ENCODE results near the gene PTPRD. TPM values are rescaled to one million over a fixed set of nuclear protein-coding genes. Genes with fewer than 3 reads are reported as not detected.

The PTPRD gene
- total and polyA plus RNA-seq, 2 donors from 2014 or later = 6.4 to 78.9 TPM

GRCh38 chr9:10341057-10341456 lies 271.7 kb downstream of the PTPRD start:
- no peak for FAIRE-seq
- Histone ChIP-seq H3K9ac (ENCODE audit: low read length in 3 of 3) (no peak overlapping the region), H3K27me3 (ENCODE audit: control insufficient read depth, insufficient read depth, low read length) (no peaks in the 10 kb centered on the region), H3K9me3 (ENCODE audit: control insufficient read depth in 2 of 3, insufficient read depth in 1 of 3, low read length in 3 of 3) (no peaks in the 10 kb centered on the region), H3K27ac (ENCODE audit: low read depth in 2 of 2, low read length in 2 of 2) (no peak overlapping the region), H3K4me1 (ENCODE audit: control insufficient read depth in 2 of 3, insufficient read depth in 2 of 3, low read depth in 1 of 3, low read length in 3 of 3) (no peaks in the 10 kb centered on the region), H3K36me3 (ENCODE audit: control insufficient read depth in 2 of 3, insufficient read depth in 3 of 3, low read length in 3 of 3) (no peaks in the 10 kb centered on the region), H3K4me3 (ENCODE audit: low read length in 3 of 3) (no peak overlapping the region)
- no peak for DNase-seq
- no peak for TF ChIP-seq CTCF (IDR thresholded peaks at IDR 0.05; ENCODE audit: borderline replicate concordance, extremely low read depth, insufficient read depth)
- intact Hi-C loops (cut with DNase I) = no loop called here

GRCh38 chr9:10339152-10339551 lies 273.6 kb downstream of the PTPRD start:
- Histone ChIP-seq H3K27me3 (ENCODE audit: control insufficient read depth, insufficient read depth, low read length) (no peaks in the 10 kb centered on the region), H3K4me3 (ENCODE audit: low read length in 3 of 3) (no peak overlapping the region), H3K4me1 (ENCODE audit: control insufficient read depth in 2 of 3, insufficient read depth in 2 of 3, low read depth in 1 of 3, low read length in 3 of 3) (no peaks in the 10 kb centered on the region), H3K9ac (ENCODE audit: low read length in 3 of 3) (no peak overlapping the region), H3K9me3 (ENCODE audit: control insufficient read depth in 2 of 3, insufficient read depth in 1 of 3, low read length in 3 of 3) (no peaks in the 10 kb centered on the region), H3K27ac (ENCODE audit: low read depth in 2 of 2, low read length in 2 of 2) (no peak overlapping the region), H3K36me3 (ENCODE audit: control insufficient read depth in 2 of 3, insufficient read depth in 3 of 3, low read length in 3 of 3) (no peaks in the 10 kb centered on the region)
- FAIRE-seq (no peak), DNase-seq (no peak)
- intact Hi-C loops (cut with DNase I) = no loop called here
- no peak for TF ChIP-seq CTCF (IDR thresholded peaks at IDR 0.05; ENCODE audit: borderline replicate concordance, extremely low read depth, insufficient read depth)

- FAIRE-seq (no peak), DNase-seq (no peak)
- Histone ChIP-seq H3K9ac (ENCODE audit: low read length in 3 of 3) (no peak overlapping the region), H3K27ac (ENCODE audit: low read depth in 2 of 2, low read length in 2 of 2) (no peak overlapping the region), H3K4me1 (ENCODE audit: control insufficient read depth in 2 of 3, insufficient read depth in 2 of 3, low read depth in 1 of 3, low read length in 3 of 3) (no peaks in the 10 kb centered on the region), H3K36me3 (ENCODE audit: control insufficient read depth in 2 of 3, insufficient read depth in 3 of 3, low read length in 3 of 3) (no peaks in the 10 kb centered on the region), H3K4me3 (ENCODE audit: low read length in 3 of 3) (no peak overlapping the region), H3K27me3 (ENCODE audit: control insufficient read depth, insufficient read depth, low read length) (no peaks in the 10 kb centered on the region), H3K9me3 (ENCODE audit: control insufficient read depth in 2 of 3, insufficient read depth in 1 of 3, low read length in 3 of 3) (no peaks in the 10 kb centered on the region)
- intact Hi-C loops (cut with DNase I) = no loop called here
- TF ChIP-seq CTCF (IDR thresholded peaks at IDR 0.05; ENCODE audit: borderline replicate concordance, extremely low read depth, insufficient read depth) = no peak
These were observed 281.6 kb downstream of the PTPRD start for GRCh38 chr9:10331157-10331556.

GRCh38 chr9:10282084-10282483 lies 330.7 kb downstream of the PTPRD start:
- H3K27me3 ChIP-seq (ENCODE audit: control insufficient read depth, insufficient read depth, low read length) = no peaks in the 10 kb centered on the region
- no peak overlapping the region for H3K4me3 ChIP-seq (ENCODE audit: low read length in 3 of 3)
- H3K9ac ChIP-seq (ENCODE audit: low read length in 3 of 3) = no peak overlapping the region
- H3K9me3 ChIP-seq (ENCODE audit: control insufficient read depth in 2 of 3, insufficient read depth in 1 of 3, low read length in 3 of 3) = no peaks in the 10 kb centered on the region
- no peak for TF ChIP-seq CTCF (IDR thresholded peaks at IDR 0.05; ENCODE audit: borderline replicate concordance, extremely low read depth, insufficient read depth)
- intact Hi-C loops (cut with DNase I) = no loop called here
- no peak overlapping the region for H3K27ac ChIP-seq (ENCODE audit: low read depth in 2 of 2, low read length in 2 of 2)
- H3K4me1 ChIP-seq (ENCODE audit: control insufficient read depth in 2 of 3, insufficient read depth in 2 of 3, low read depth in 1 of 3, low read length in 3 of 3) = no peaks in the 10 kb centered on the region
- no peaks in the 10 kb centered on the region for H3K36me3 ChIP-seq (ENCODE audit: control insufficient read depth in 2 of 3, insufficient read depth in 3 of 3, low read length in 3 of 3)
- no peak for FAIRE-seq
- DNase-seq = no peak

Measured in kidney (tissue), 14 donors.